ENCODE data around the gene SSBP2. TPM values are rescaled to one million over a fixed set of nuclear protein-coding genes. Genes with fewer than 3 reads are reported as not detected.

SSBP2 gene
- total RNA-seq, 1 donor from 2014 or later: 9.8 TPM

- no peak for DNase-seq (ENCODE audit: low read depth, low spot score)
These were observed 16.2 kb upstream of the SSBP2 start for GRCh38 chr5:81767097-81767496.

GRCh38 chr5:81766611-81767010, 15.7 kb upstream of the SSBP2 start:
- no peak for DNase-seq (ENCODE audit: low read depth, low spot score)

GRCh38 chr5:81763294-81763928, 12.5 kb upstream of the SSBP2 start:
- DNase-seq (ENCODE audit: low read depth, low spot score): no peak

GRCh38 chr5:81762853-81763252, 12.0 kb upstream of the SSBP2 start:
- DNase-seq (ENCODE audit: low read depth, low spot score): no peak

- no peak for DNase-seq (ENCODE audit: low read depth, low spot score)
These were observed 11.5 kb upstream of the SSBP2 start for GRCh38 chr5:81762401-81762800.

GRCh38 chr5:81761970-81762369, 11.1 kb upstream of the SSBP2 start:
- DNase-seq (ENCODE audit: low read depth, low spot score): no peak

- DNase-seq (ENCODE audit: low read depth, low spot score): no peak
These were observed 10.4 kb upstream of the SSBP2 start for GRCh38 chr5:81761270-81761669.

GRCh38 chr5:81760521-81760920, 9.6 kb upstream of the SSBP2 start:
- no peak for DNase-seq (ENCODE audit: low read depth, low spot score)

- DNase-seq (ENCODE audit: low read depth, low spot score): no peak
These were observed 8.7 kb upstream of the SSBP2 start for GRCh38 chr5:81759632-81760005.

GRCh38 chr5:81757404-81757803, 6.5 kb upstream of the SSBP2 start:
- DNase-seq (ENCODE audit: low read depth, low spot score): no peak

- DNase-seq (ENCODE audit: low read depth, low spot score): peak; percentile 30
These were observed 5.1 kb upstream of the SSBP2 start for GRCh38 chr5:81756016-81756415.

- peak; percentile 32 for DNase-seq (ENCODE audit: low read depth, low spot score)
These were observed 4.4 kb upstream of the SSBP2 start for GRCh38 chr5:81755320-81755719.

GRCh38 chr5:81754621-81755020, 3.7 kb upstream of the SSBP2 start:
- no peak for DNase-seq (ENCODE audit: low read depth, low spot score)

GRCh38 chr5:81753429-81753828, 2.5 kb upstream of the SSBP2 start:
- no peak for DNase-seq (ENCODE audit: low read depth, low spot score)

- DNase-seq (ENCODE audit: low read depth, low spot score): no peak
These were observed 1.7 kb upstream of the SSBP2 start for GRCh38 chr5:81752644-81752963.

- DNase-seq (ENCODE audit: low read depth, low spot score): no peak
These were observed 1.1 kb upstream of the SSBP2 start for GRCh38 chr5:81751836-81752643.

- no peak for DNase-seq (ENCODE audit: low read depth, low spot score)
These were observed 439 bp downstream of the SSBP2 start for GRCh38 chr5:81750308-81751008.

GRCh38 chr5:81749561-81750307, 1.2 kb downstream of the SSBP2 start:
- DNase-seq (ENCODE audit: low read depth, low spot score): no peak

- DNase-seq (ENCODE audit: low read depth, low spot score): no peak
These were observed 1.7 kb downstream of the SSBP2 start for GRCh38 chr5:81749192-81749560.

- DNase-seq (ENCODE audit: low read depth, low spot score): no peak
These were observed 2.3 kb downstream of the SSBP2 start for GRCh38 chr5:81748556-81748955.

GRCh38 chr5:81747030-81747429, 3.9 kb downstream of the SSBP2 start:
- no peak for DNase-seq (ENCODE audit: low read depth, low spot score)

GRCh38 chr5:81740758-81741157, 10.1 kb downstream of the SSBP2 start:
- DNase-seq (ENCODE audit: low read depth, low spot score): no peak
